GM23248 (cell line): ENCODE results near the gene KRT24. TPM values are rescaled to one million over a fixed set of nuclear protein-coding genes. Genes with fewer than 3 reads are reported as not detected.

Source experiments
- DNase-seq: peaks from one replicate; pipeline ENCODE4 v3.0.0-alpha.2; 2015
- H2AFZ ChIP-seq: fragments of 200-600 bp; sonication (generic); 2 replicates; pipeline ENCODE4 v1.6.1; 2016; ENCODE audit warnings: antibody characterized with exemption
- H3F3A ChIP-seq: fragments of 200-600 bp; sonication (generic); 2 replicates; pipeline ENCODE4 v1.6.1; 2016; ENCODE audit warnings: mild to moderate bottlenecking, antibody characterized with exemption, mixed run types; ENCODE audit not compliant: insufficient read depth
- H3K27ac ChIP-seq: fragments of 200-600 bp; sonication (generic); 2 replicates; pipeline ENCODE4 v1.5.1; 2016; ENCODE audit warnings: mild to moderate bottlenecking
- H3K27me3 ChIP-seq: fragments of 200-600 bp; sonication (generic); replicated peaks from 2 replicates; pipeline ENCODE4 v1.6.1; 2016; ENCODE audit warnings: mild to moderate bottlenecking; ENCODE audit not compliant: insufficient read depth
- H3K36me3 ChIP-seq: fragments of 200-600 bp; sonication (generic); 2 replicates; pipeline ENCODE4 v1.6.1; 2016; ENCODE audit warnings: low read depth, mild to moderate bottlenecking
- H3K4me1 ChIP-seq: fragments of 200-600 bp; sonication (generic); 2 replicates; pipeline ENCODE4 v1.6.1; 2016; ENCODE audit warnings: mild to moderate bottlenecking; ENCODE audit not compliant: insufficient read depth
- H3K4me2 ChIP-seq: fragments of 200-600 bp; sonication (generic); one replicate; pipeline ENCODE4 v1.6.1; 2016; ENCODE audit warnings: mild to moderate bottlenecking; ENCODE audit not compliant: unreplicated experiment
- H3K4me3 ChIP-seq: fragments of 200-600 bp; sonication (generic); 2 replicates; pipeline ENCODE4 v1.5.1; 2016; ENCODE audit warnings: mild to moderate bottlenecking
- H3K79me2 ChIP-seq: fragments of 200-600 bp; sonication (generic); 2 replicates; pipeline ENCODE4 v1.6.1; 2016; ENCODE audit warnings: mild to moderate bottlenecking; ENCODE audit not compliant: insufficient read depth
- H3K9ac ChIP-seq: fragments of 200-600 bp; sonication (generic); 2 replicates; pipeline ENCODE4 v1.6.1; 2016; ENCODE audit warnings: mild to moderate bottlenecking
- H3K9me2 ChIP-seq: fragments of 200-600 bp; sonication (generic); 2 replicates; pipeline ENCODE4 v1.6.1; 2016; ENCODE audit warnings: mixed run types, mild to moderate bottlenecking, moderate library complexity; ENCODE audit not compliant: insufficient read depth
- H3K9me3 ChIP-seq: fragments of 200-600 bp; sonication (generic); one replicate; pipeline ENCODE4 v1.6.1; 2017; ENCODE audit warnings: low read depth
- H4K20me1 ChIP-seq: fragments of 200-600 bp; sonication (generic); 2 replicates; pipeline ENCODE4 v1.6.0; 2016; ENCODE audit not compliant: insufficient read depth
- EZH2 ChIP-seq: fragments of 200-600 bp; sonication (generic); IDR thresholded peaks from 2 replicates; pipeline ENCODE4 v1.6.1; 2018; ENCODE audit warnings: antibody characterized with exemption, mild to moderate bottlenecking; ENCODE audit not compliant: insufficient read depth, poor library complexity, severe bottlenecking
- EZH2phosphoT487 ChIP-seq: fragments of 200-600 bp; sonication (generic); IDR thresholded peaks from 2 replicates; pipeline ENCODE4 v1.6.1; 2018; ENCODE audit warnings: antibody characterized with exemption, moderate library complexity, mild to moderate bottlenecking, low read depth; ENCODE audit not compliant: insufficient read depth
- WGBS, 2 experiments: methylation state at CpG; one replicate each; pipeline ENCODE4 v1.1.6; 2015 to 2017; ENCODE audit warnings: low lambda C conversion rate in 2 of 2, low coverage in 1 of 2; ENCODE audit errors: missing lambda C conversion rate in 2 of 2; 5-methylcytosine and 5-hydroxymethylcytosine counted together
- in situ Hi-C: fragments of 300-500 bp; cut with MboI; formaldehyde crosslinking; loops from 2 replicates; pipeline ENCODE4 v1.15.0; 2020
- polyA plus RNA-seq: library from polyadenylated mRNA; unstranded; fragments of >200 nt; fragmentation: Nextera tagmentation; extraction: Ambion mirVana; gene quantifications from 2 replicates; pipeline ENCODE4 v1.2.1, GENCODE V29; 2016
- total RNA-seq: library from RNA; depleted of rRNA; stranded (reverse); fragments of >200 nt; shearing (Covaris generic); gene quantifications from 2 replicates; pipeline ENCODE4 v1.2.3, GENCODE V29; 2014

The KRT24 gene
- total and polyA plus RNA-seq, 2 experiments from 2014 or later = not detected

- Histone ChIP-seq H2AFZ (no peak overlapping the region), H3K9ac (no peak overlapping the region), H3K79me2 (no peaks in the 10 kb centered on the region), H3K27me3 (peaks cover 68% of the 10 kb centered on the region), H3K4me2 (no peak overlapping the region), H3K36me3 (no peaks in the 10 kb centered on the region), H3K9me3 (no peaks in the 10 kb centered on the region), H3F3A (no peaks in the 10 kb centered on the region), H4K20me1 (no peaks in the 10 kb centered on the region), H3K9me2 (no peaks in the 10 kb centered on the region), H3K4me1 (no peaks in the 10 kb centered on the region), H3K4me3 (no peak overlapping the region), H3K27ac (no peak overlapping the region)
- WGBS, 2 experiments = 51 to 54% methylated on average over 5 of the region's 5 CpGs
- in situ Hi-C loops = no loop called here
- DNase-seq = no peak
- no peak for TF ChIP-seq EZH2phosphoT487
- no peak for TF ChIP-seq EZH2
Observed at GRCh38 chr17:40687106-40687505, 16.4 kb downstream of the KRT24 start.

DNA sequence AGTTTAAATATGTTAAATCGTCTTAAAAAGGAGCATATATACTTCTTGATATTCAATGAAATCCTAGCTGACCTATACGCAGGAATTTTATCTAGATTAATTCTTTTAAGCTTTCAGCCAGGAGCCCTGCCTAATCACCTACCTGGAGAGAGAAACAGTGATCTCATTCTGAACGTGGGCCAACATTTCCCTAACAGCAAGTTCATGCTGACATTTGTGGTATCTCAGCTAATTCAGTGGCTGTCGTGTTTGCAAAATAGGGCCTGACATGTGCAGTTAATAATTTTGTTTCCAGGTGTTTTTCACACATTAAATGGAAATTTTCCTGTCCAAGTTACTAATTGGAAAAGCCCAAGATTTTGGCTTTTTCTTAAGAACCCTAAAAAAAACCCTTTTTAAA is 17.4 kb downstream of the KRT24 start:
- 54 to 56% methylated on average over 4 of the region's 4 CpGs for whole genome bisulfite sequencing, 2 experiments

GRCh38 chr17:40680998-40681397 is 22.6 kb downstream of the KRT24 start:
- Histone ChIP-seq H3K9me3 (no peaks in the 10 kb centered on the region), H2AFZ (no peak overlapping the region), H3K4me2 (no peak overlapping the region), H3K27ac (no peak overlapping the region), H3K4me1 (no peaks in the 10 kb centered on the region), H3K27me3 (peaks cover 74% of the 10 kb centered on the region), H3K9me2 (no peaks in the 10 kb centered on the region), H4K20me1 (no peaks in the 10 kb centered on the region), H3F3A (no peaks in the 10 kb centered on the region), H3K4me3 (no peak overlapping the region), H3K36me3 (no peaks in the 10 kb centered on the region), H3K9ac (no peak overlapping the region), H3K79me2 (no peaks in the 10 kb centered on the region)
- no peak for DNase-seq
- in situ Hi-C loops = no loop called here
- no peak for TF ChIP-seq EZH2phosphoT487
- no peak for TF ChIP-seq EZH2

More for the DNA sequence above, 17.4 kb downstream of the KRT24 start:
- no peaks in the 10 kb centered on the region for H3K36me3 ChIP-seq
- H4K20me1 ChIP-seq = no peaks in the 10 kb centered on the region
- H3K4me2 ChIP-seq = no peak overlapping the region
- H3K9me3 ChIP-seq = no peaks in the 10 kb centered on the region
- no peak for TF ChIP-seq EZH2
- TF ChIP-seq EZH2phosphoT487 = no peak
- DNase-seq = no peak
- no peaks in the 10 kb centered on the region for H3K9me2 ChIP-seq
- H3K4me1 ChIP-seq = no peaks in the 10 kb centered on the region
- no peak overlapping the region for H2AFZ ChIP-seq
- in situ Hi-C loops = no loop called here
- no peak overlapping the region for H3K4me3 ChIP-seq
- H3K27me3 ChIP-seq = peaks cover 68% of the 10 kb centered on the region
- H3K9ac ChIP-seq = no peak overlapping the region
- H3F3A ChIP-seq = no peaks in the 10 kb centered on the region
- H3K27ac ChIP-seq = no peak overlapping the region
- no peaks in the 10 kb centered on the region for H3K79me2 ChIP-seq

GRCh38 chr17:40679523-40679907 is 24.0 kb downstream of the KRT24 start:
- Histone ChIP-seq H3K79me2 (no peaks in the 10 kb centered on the region), H3K4me2 (no peak overlapping the region), H3K4me3 (no peak overlapping the region), H4K20me1 (no peaks in the 10 kb centered on the region), H3K9me3 (no peaks in the 10 kb centered on the region), H3K9me2 (no peaks in the 10 kb centered on the region), H3K27me3 (peaks cover 75% of the 10 kb centered on the region), H3F3A (no peaks in the 10 kb centered on the region), H3K27ac (no peak overlapping the region), H2AFZ (no peak overlapping the region), H3K9ac (no peak overlapping the region), H3K36me3 (no peaks in the 10 kb centered on the region), H3K4me1 (no peaks in the 10 kb centered on the region)
- no peak for DNase-seq
- in situ Hi-C loops = no loop called here
- TF ChIP-seq EZH2phosphoT487 (no peak), EZH2 (no peak)
- WGBS, 2 experiments = 43 to 44% methylated on average over 2 of the region's 2 CpGs

DNA sequence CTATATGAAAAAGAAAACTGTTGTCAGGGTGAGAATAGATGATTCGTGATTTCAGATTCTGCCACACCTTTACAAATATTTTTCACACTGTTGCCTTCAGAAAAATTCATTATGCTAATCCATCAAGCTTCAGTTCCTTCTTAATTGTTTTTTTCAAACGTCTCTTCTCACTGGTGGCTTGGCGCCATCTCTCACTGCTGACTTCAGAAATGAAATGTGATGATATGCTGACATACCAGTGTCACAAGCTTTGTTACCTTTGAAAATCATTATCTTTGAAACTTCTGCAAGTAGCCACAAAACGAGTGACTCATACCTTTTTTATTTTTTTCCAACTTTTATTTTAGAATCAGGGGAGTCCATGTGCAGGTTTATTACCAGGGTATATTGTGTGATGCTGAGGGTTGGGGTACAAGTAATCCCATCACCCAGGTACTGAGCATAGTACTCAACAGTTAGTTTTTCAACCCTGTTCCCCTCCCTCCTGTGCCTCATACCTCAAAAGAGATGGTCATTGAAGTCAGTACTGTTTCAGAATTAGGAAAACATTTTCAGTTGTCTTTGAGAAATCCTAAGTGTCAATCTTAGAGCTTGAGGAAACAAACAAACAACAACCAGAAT is 24.5 kb downstream of the KRT24 start:
- Histone ChIP-seq H3F3A (no peaks in the 10 kb centered on the region), H3K4me1 (no peaks in the 10 kb centered on the region), H3K9me2 (no peaks in the 10 kb centered on the region), H3K4me3 (no peak overlapping the region), H3K27me3 (peaks cover 78% of the 10 kb centered on the region), H3K9ac (no peak overlapping the region), H3K9me3 (no peaks in the 10 kb centered on the region), H3K4me2 (no peak overlapping the region), H3K79me2 (no peaks in the 10 kb centered on the region), H4K20me1 (no peaks in the 10 kb centered on the region), H3K27ac (no peak overlapping the region), H2AFZ (no peak overlapping the region), H3K36me3 (no peaks in the 10 kb centered on the region)
- in situ Hi-C loops = no loop called here
- 22 to 24% methylated on average over 4 of the region's 4 CpGs for WGBS, 2 experiments
- DNase-seq = no peak
- no peak for TF ChIP-seq EZH2
- no peak for TF ChIP-seq EZH2phosphoT487
